GM19328 (cell line): ENCODE data around the gene LRCOL1.
"Not testable (repeated sequence)": the region's sequence is repeated elsewhere in the genome, so short reads cannot be mapped to it uniquely, and the experiment has no call there.

Experiments used
- ATAC-seq: cut with Tn5 transposase; IDR thresholded peaks from one replicate; pipeline ENCODE4 v1.9.1; 2021; ENCODE audit warnings: mild to moderate bottlenecking, moderate library complexity; ENCODE audit not compliant: unreplicated experiment

Gene LRCOL1

GRCh38 chr12:132603240-132604150 is 6.9 kb downstream of the LRCOL1 start:
- no peak for ATAC-seq

- ATAC-seq, result no peak
Observed at GRCh38 chr12:132602572-132603239, 7.7 kb downstream of the LRCOL1 start.

- no peak for ATAC-seq
Observed at GRCh38 chr12:132601171-132601883, 9.1 kb downstream of the LRCOL1 start.

- ATAC-seq, result no peak
Observed at GRCh38 chr12:132600048-132601032, 10.0 kb downstream of the LRCOL1 start.

- not testable (repeated sequence) for ATAC-seq
Observed at GRCh38 chr12:132599502-132599901, 10.9 kb downstream of the LRCOL1 start.

GRCh38 chr12:132597333-132598316 is 12.8 kb downstream of the LRCOL1 start:
- no peak for ATAC-seq

- no peak for ATAC-seq
Observed at GRCh38 chr12:132596016-132596415, 14.4 kb downstream of the LRCOL1 start.

- no peak for ATAC-seq
Observed at GRCh38 chr12:132595183-132595582, 15.2 kb downstream of the LRCOL1 start.

- peak; percentile 76 for ATAC-seq
Observed at GRCh38 chr12:132593938-132594358, 16.4 kb downstream of the LRCOL1 start.

- ATAC-seq, result no peak
Observed at GRCh38 chr12:132593521-132593920, 16.9 kb downstream of the LRCOL1 start.

- ATAC-seq, result no peak
Observed at GRCh38 chr12:132593071-132593470, 17.3 kb downstream of the LRCOL1 start.

- no peak for ATAC-seq
Observed at GRCh38 chr12:132592282-132592970, 18.0 kb downstream of the LRCOL1 start.

- no peak for ATAC-seq
Observed at GRCh38 chr12:132591107-132591935, 19.1 kb downstream of the LRCOL1 start.

GRCh38 chr12:132588821-132589669 is 21.3 kb downstream of the LRCOL1 start:
- ATAC-seq, result no peak

- no peak for ATAC-seq
Observed at GRCh38 chr12:132588319-132588718, 22.1 kb downstream of the LRCOL1 start.

- no peak for ATAC-seq
Observed at GRCh38 chr12:132587781-132588180, 22.6 kb downstream of the LRCOL1 start.

- ATAC-seq, result no peak
Observed at GRCh38 chr12:132586929-132587328, 23.5 kb downstream of the LRCOL1 start.
